ENCODE results near the gene HERC2.
A peak's percentile ranks its signal among the peaks of the same experiment; 100 is the strongest.
"Not testable (repeated sequence)": the region's sequence is repeated elsewhere in the genome, so short reads cannot be mapped to it uniquely, and the experiment has no call there.

Gene HERC2, protein sequence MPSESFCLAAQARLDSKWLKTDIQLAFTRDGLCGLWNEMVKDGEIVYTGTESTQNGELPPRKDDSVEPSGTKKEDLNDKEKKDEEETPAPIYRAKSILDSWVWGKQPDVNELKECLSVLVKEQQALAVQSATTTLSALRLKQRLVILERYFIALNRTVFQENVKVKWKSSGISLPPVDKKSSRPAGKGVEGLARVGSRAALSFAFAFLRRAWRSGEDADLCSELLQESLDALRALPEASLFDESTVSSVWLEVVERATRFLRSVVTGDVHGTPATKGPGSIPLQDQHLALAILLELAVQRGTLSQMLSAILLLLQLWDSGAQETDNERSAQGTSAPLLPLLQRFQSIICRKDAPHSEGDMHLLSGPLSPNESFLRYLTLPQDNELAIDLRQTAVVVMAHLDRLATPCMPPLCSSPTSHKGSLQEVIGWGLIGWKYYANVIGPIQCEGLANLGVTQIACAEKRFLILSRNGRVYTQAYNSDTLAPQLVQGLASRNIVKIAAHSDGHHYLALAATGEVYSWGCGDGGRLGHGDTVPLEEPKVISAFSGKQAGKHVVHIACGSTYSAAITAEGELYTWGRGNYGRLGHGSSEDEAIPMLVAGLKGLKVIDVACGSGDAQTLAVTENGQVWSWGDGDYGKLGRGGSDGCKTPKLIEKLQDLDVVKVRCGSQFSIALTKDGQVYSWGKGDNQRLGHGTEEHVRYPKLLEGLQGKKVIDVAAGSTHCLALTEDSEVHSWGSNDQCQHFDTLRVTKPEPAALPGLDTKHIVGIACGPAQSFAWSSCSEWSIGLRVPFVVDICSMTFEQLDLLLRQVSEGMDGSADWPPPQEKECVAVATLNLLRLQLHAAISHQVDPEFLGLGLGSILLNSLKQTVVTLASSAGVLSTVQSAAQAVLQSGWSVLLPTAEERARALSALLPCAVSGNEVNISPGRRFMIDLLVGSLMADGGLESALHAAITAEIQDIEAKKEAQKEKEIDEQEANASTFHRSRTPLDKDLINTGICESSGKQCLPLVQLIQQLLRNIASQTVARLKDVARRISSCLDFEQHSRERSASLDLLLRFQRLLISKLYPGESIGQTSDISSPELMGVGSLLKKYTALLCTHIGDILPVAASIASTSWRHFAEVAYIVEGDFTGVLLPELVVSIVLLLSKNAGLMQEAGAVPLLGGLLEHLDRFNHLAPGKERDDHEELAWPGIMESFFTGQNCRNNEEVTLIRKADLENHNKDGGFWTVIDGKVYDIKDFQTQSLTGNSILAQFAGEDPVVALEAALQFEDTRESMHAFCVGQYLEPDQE (N-terminal part only)

GRCh38 chr15:28322129-28322588, at the start of gene HERC2:
HERC2 (minus strand) TSS chr15:28322179; CDS start chr15:28321433, 746 bp downstream.
- DNase-seq: not testable (repeated sequence)

GRCh38 chr15:28365502-28365901, 43.5 kb upstream of the HERC2 start:
- not testable (repeated sequence) for DNase-seq

GRCh38 chr15:28357984-28358383, 36.0 kb upstream of the HERC2 start, which contains the start of gene GOLGA6L24:
GOLGA6L24 (minus strand) TSS chr15:28358084; CDS start chr15:28358023, 61 bp downstream.
- not testable (repeated sequence) for DNase-seq

DNA sequence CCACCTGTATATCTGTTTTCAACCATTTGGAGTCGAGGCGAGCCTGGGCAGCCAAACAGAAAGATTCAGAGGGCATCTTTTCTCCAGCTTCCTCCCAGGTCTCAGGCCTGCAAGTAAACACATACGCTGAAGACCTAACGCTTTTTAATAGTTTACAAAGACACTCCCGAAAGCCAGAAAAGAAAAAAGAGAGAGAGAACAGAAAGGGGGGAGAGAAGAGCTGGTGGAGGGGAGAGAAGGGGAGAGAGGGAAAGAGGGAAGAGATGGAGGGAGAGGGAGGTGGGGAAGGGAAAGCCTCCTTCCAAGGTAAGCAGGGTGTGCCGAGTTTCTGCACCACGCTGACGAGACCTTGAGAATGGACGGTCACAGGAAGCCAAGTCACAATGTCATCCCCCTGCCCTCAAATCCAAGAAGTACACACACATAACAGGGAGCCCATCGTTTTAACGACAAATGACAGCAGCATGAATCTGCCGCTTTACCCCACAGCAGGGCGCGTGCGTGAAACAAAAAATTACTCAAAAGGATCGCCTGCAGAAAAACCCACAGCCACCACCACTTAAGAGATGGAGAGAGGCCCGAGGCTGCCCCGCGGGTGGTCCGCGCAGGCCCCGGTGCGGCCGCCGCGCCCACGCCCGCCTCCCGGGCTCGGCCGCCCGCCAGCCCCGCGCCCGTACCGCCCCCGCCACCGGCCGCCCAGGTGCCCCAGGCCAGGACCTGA, 461 bp downstream of the HERC2 start:
- peak in 1 of 2 donors; percentile 26 for DNase-seq

GRCh38 chr15:28319725-28320124, 2.3 kb downstream of the HERC2 start:
- DNase-seq: not testable (repeated sequence)

DNA sequence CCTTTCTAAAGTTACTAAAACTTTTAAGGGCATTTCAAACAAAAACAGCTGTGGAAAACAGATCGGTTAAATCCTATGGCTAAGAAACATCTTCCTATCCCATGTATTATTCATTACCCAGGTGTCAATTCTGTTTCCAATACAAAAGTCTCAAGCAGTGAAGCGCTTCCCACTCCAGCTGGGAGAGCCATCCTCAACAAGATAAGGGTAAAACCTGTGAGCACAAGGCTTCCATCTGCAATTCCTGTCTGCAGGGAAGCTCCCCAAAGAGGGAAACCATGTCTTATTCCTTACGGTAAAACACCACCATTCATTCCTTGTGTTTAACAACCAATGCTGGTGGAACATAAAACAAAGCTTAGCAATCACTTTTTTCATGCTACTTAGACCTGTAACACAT, 3.2 kb downstream of the HERC2 start:
- DNase-seq: not testable (repeated sequence)

- not testable (repeated sequence) for DNase-seq
Observed at GRCh38 chr15:28318122-28318521, 3.9 kb downstream of the HERC2 start.

DNA sequence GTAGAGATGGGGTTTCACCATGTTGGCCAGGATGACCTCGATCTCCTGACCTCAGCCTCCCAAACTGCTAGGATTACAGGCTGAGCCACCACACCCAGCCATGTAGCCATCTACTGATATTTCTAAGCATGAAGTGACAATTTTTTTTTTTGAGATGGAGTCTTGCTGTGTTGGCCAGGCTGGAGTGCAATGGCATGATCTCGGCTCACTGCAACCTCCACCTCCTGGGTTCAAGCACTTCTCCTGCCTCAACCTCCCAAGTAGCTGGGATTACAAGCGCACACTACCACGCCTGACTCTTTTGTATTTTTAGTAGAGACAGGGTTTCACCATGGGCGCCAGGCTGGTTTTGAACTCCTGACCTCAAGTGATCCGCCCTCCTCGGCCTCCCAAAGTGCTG, 5.0 kb downstream of the HERC2 start:
- DNase-seq: not testable (repeated sequence)

GRCh38 chr15:28310454-28310853, 11.5 kb downstream of the HERC2 start:
- not testable (repeated sequence) for DNase-seq

- not testable (repeated sequence) for DNase-seq
Observed at GRCh38 chr15:28308718-28309117, 13.3 kb downstream of the HERC2 start.

- DNase-seq: not testable (repeated sequence)
Observed at GRCh38 chr15:28305700-28306099, 16.3 kb downstream of the HERC2 start.

- DNase-seq: not testable (repeated sequence)
Observed at GRCh38 chr15:28297434-28297833, 24.5 kb downstream of the HERC2 start.

GRCh38 chr15:28296814-28297213, 25.2 kb downstream of the HERC2 start:
- not testable (repeated sequence) for DNase-seq

DNA sequence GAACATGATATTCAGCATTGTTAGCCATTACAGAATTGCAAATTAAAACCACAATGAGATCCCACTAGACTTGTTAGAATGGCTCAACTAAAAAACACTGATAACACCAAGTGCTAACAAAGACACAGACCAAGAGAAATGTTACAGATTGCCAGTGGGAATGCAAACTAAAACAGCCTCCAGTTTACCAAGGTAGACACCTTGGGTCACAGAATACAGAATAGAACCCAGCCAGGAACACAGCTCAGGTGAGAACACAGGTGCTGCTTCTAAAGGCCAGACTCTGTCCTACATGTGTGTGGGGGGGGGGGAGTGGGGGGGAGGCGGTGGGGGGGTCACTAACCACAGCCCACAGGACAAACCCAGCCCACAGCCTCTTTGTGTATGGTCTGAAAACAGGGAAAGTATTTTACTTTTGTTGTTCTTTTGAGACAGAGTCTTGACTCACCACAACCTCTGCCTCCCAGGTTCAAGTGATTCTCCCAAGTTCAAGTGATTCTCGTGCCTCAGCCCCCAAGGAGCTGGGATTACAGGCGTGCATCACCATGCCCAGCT, 26.9 kb downstream of the HERC2 start:
- DNase-seq: not testable (repeated sequence)

- not testable (repeated sequence) for DNase-seq
Observed at GRCh38 chr15:28294560-28294959, 27.4 kb downstream of the HERC2 start.

- DNase-seq: no peak
Observed at GRCh38 chr15:28289694-28290463, 32.1 kb downstream of the HERC2 start.

GRCh38 chr15:28288830-28289693, 32.9 kb downstream of the HERC2 start:
- not testable (repeated sequence) for DNase-seq

GRCh38 chr15:28286659-28287058, 35.3 kb downstream of the HERC2 start:
- not testable (repeated sequence) for DNase-seq

DNA sequence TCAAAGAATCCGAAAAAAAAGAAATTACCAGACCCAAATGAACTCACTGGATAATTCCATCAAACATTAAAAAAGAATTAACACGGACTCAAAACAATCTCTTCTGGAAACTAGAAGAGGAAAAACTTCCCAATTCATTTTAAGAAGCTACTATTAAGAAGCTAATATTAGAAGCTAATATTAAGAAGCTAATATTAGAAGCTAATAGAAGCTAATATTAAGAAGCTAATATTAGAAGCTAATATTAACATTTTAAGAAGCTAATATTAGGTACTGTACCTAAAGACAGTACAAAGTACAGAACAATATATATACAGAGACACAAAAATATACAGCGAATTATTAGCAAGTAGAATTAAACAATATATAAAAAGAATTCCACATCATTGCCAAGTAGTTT, 35.9 kb downstream of the HERC2 start:
- DNase-seq: no peak

Measured in CD4-positive, alpha-beta T cell treated with Interferon alpha-2 for 1 hour (primary cell).